Prostate gland (tissue), 2 donors: ENCODE data around the gene SV2B.

ENCODE experiments used
- CTCF ChIP-seq, 4 experiments: fragments of 200-600 bp in 2 of 4; fragments of 450-650 bp in 2 of 4; sonication (generic) in 2 of 4; IDR thresholded peaks; 1 replicate in 3 of 4; 2 replicates in 1 of 4; pipeline ENCODE4 v1.5.1; 2016 to 2019; ENCODE audit warnings: antibody characterized with exemption in 4 of 4, mild to moderate bottlenecking in 2 of 4, moderate library complexity in 2 of 4
- POLR2A ChIP-seq: fragments of 450-650 bp; IDR thresholded peaks from one replicate; pipeline ENCODE4 v1.6.1; 2016; ENCODE audit warnings: antibody characterized with exemption, mild to moderate bottlenecking
- POLR2AphosphoS5 ChIP-seq: sonication (generic); formaldehyde crosslinking; IDR thresholded peaks from one replicate; pipeline ENCODE4 v1.6.1; 2017; ENCODE audit warnings: antibody characterized with exemption

- no peak for TF ChIP-seq CTCF (IDR thresholded peaks at IDR 0.05)
- no peak for TF ChIP-seq POLR2A
- no peak for TF ChIP-seq POLR2AphosphoS5
Measured at GRCh38 chr15:91253605-91254004, 153.5 kb downstream of the SV2B start.
